Dermis microvascular lymphatic vessel endothelial cell (primary cell): ENCODE measurements around the gene CCIN. TPM values are rescaled to one million over a fixed set of nuclear protein-coding genes. Genes with fewer than 3 reads are reported as not detected.

Experiments used
- DNase-seq, 2 donors: peaks; one replicate each; pipeline versions ENCODE4 v3.0.0 to v3.0.0-alpha.2; 2010; ENCODE audit warnings: low read depth in 2 of 2
- total RNA-seq: library from RNA; depleted of rRNA; stranded (reverse); fragments of >200 nt; gene quantifications from 2 replicates; pipeline ENCODE4 v1.2.1, GENCODE V29; 2014

CCIN gene
- total RNA-seq, 1 donor from 2014 or later, result 0.13 TPM

DNA sequence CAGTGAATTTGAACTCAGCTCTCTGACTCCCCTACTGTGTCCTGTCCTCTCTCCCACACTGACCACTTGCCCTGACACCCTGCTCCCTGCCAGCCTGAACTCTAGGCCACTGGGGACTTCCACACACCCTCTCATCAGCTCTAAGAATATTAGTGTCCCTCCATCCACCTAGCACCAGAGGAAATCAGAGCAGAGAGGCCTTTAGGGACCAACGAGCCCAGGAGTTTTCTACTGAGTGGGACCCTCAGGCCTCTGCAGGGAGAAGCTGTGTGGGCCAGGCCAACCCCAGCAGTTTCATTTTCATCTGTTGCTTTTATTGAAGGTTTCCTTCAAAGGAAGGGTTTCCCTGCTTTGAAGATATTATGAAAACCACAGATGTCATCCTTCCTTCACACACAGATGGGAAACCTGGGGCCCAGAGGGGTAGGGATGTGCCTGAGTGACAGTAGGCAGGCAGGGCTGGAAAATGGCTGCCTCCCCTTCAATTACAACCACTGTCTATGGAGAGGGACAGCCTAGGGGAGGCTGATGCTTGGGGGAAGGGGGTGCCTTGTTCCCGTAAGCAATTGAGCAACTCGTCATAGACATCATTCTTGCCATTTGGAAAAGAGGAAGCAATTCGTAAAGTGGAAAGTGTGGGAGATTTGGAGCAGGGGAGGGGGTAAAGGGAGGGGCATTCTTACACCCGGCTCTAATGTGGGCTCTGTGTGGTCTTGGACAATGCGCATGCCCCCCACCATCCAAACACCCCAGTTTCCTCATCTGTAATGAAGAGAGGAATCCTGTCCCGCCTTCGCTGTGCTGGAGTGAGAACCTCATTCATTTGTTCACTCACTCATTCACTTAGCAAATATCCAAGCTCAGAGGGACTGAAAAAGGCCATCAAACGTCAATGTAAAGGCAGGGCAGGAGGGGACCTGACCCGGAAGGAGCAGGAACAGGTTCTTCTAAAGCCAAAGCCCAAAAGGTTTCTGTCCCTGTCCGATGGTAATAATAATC is 28.8 kb upstream of the CCIN start:
- no peak for DNase-seq

DNA sequence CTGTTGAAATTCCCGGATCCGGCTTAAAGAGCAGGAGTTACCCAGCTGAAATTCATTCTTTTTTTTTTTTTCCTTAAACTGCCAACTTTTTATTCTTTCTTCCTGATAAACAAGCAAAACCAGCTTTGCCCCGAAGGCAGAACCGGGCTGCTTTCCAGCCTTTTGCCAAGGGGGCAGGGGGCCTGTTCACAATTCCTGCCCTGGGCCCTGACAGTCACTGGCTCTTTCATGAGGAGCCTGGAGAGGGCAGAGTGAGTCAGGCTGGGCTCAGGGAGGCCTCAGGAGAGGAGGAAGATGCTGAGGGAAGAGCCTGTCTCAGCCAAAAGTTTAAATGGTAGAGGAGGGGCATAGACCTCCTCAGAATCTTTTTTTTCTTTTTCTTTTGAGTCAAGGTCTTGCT is 27.9 kb upstream of the CCIN start:
- peak in 1 of 2 donors; percentile 24 for DNase-seq

DNA sequence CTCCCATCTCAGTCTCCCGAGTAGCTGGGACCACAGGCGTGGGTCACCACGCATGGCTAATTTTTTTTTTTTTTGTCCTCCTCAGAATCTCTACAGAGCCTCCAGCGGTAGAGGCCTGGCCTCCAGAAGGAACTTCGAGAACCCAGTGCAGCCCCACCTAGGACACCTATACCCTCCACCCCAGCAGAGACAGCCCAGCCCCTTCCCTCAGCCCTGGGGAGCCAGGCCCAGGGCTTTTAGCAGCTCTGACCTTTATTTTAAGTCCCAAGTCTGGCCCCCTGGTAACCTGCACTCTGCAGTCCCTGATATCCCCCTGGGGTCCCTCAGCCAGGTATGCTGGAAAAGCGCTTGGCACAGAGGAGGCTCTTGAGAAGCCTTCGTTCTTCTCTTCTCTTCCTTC is 27.4 kb upstream of the CCIN start:
- DNase-seq, result no peak

DNA sequence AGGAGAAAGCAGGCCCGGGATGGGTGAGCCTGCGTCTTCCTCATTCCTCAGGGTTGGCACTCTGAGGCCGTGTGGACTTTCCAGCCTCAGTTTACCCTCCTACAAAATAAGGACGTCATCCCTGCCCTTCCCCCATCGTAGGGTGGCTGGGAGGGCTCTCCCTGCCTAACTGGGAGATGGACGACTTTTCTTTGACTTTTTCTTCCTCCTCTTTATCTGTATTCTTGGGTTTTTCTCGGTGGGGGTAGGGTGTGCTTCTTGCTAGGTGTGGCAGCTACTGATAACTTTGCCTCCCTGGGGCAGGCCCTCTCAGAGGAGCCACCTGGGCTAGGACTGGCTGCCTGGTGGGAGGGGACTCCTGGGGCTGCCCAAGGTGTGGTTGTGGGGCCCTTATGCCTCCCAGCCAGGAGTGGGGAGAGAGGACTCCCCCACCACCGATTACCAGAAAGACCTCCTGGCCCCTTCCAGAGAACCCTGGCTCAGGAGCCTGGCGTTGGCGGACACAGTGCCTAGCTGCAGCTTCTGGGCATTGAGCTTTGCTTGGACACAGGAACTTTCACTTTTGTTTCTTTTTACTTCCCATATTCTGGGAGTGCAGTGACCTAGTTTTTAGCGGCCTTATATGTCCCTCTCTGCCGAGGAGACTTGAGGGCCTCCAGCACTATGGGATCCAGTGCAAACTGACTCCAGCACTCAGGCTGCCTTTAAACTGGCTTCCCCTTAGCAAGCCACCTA is 26.5 kb upstream of the CCIN start:
- DNase-seq, result no peak

DNA sequence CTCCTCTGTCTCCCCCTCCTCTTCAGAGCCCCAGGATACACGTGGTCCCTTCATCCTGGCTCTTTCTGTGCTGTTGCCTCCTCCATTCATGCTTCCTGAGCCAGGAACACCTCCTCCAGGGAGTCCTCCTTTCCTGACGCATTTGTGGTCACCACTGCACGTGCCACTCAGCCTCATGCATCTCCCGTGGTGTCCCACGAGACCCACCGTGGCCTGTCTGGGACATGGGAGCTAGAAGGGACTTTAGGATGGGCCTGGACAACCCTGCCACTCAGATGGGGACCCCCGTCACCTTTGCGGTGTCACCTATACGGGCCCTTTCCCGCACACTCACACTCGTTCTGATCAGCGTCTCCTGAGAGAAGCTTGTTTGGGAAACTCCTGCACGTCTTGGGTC is 25.9 kb upstream of the CCIN start:
- DNase-seq, result no peak

DNA sequence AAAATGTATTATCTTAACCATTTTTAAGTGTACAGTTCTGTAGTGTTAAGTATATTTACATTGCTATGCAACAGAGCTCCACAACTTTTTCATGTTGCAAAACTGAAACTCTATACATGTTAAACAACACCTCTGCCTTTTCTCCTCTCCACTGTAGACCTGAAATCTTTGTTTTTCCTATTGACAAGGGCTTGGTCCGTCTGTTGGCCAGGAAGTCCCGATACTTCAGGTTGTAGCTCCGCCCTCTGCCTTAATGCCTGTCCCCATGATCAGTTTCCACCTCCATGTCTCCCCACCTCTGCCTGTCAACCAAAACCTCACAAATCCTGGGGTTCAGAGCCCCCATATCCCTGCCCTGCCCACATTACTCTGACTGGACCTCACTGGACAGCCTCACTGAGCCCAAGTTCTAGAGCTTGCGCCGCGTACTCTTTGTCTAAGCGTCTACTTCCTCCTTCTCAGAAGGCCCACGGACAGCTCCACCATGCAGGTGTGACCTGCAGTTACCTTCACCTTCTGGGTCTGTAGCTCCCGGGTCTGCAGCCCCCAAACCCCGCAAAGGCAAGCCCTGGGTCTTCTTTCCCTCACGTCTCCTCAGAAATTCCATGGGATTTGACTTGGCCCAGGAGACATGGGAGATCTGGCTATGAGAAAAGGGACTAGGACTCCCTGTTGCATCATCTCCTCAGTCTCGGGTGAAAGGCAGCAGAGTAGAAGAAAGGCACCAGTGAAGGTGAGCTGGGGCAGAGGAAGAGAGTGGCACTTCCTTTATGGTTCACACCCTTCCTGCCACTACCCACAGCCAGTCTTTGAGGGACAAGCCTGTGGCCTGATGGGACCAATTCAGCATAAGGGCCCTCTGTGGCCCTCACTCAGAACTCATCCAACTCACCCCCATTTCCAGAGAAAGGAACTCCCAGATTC is 24.6 kb upstream of the CCIN start:
- no peak for DNase-seq

DNA sequence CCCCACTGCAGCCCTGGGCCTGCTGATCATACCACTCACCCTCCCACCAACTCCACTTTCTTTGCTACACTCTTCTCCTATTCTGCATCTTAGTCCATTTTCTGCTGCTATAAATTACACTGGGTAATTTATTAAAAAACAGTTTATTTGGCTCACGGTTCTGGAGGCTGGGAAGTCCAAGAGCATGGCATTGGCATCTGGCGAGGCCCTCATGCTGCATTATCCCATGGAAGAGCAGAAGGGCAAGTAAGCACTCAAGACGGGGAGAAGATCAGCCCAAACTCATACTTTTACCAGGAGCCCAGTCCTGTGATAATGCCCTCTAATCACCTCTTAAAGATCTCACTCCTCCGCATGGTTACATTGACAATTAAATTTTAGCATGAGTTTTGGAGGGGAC is 23.2 kb upstream of the CCIN start:
- no peak for DNase-seq

DNA sequence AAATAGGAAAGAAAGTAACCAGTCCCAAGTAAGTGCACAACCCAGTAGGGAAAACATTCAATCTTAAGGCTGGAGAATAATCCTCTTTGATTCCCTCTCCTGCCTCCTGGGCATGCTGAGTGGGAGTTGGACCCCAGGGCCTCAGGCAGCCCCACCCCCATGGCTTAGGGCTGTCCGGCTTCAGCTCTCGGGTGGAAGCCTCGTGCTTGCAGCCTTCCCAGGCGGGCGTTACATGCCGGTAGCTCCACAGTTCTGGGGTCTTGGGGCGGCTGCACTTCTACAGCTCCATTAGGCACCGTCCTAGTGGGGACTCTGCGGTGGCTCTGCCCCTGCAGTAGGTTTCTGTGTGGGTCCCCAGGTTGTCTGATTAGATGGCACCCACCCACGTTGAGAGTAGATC is 22.5 kb upstream of the CCIN start:
- DNase-seq, result no peak

DNA sequence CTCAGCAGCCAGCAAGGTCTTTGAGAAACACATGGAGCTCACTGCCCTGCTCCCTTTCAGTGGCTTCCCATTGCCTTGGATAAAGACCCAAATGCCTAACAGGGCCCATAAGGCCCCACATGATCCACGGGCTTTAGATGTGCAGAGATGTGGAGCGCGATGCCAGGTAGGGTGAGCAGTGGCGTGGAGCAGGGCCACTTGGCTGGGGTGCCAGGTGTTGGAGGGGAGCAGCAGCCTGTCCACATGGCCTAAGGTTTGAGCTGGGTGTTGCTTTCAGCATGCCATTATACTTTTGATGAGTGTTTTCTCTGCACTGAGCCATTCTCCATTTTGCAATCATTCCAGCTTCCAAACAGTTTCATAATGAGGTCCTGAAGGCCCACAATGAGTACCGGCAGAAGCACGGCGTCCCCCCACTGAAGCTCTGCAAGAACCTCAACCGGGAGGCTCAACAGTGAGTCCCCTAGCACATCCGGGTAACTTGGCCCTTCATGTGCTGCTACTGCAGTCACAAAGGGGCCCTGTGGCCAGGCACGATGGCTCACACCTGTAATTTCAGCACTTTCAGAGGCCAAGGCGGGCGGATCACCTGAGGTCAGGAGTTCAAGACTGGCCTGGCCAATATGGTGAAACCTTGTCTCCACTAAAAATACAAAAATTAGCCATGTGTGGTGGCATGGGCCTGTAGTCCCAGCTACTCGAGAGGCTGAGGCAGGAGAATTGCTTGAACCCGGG is 21.6 kb upstream of the CCIN start:
- DNase-seq, result no peak

DNA sequence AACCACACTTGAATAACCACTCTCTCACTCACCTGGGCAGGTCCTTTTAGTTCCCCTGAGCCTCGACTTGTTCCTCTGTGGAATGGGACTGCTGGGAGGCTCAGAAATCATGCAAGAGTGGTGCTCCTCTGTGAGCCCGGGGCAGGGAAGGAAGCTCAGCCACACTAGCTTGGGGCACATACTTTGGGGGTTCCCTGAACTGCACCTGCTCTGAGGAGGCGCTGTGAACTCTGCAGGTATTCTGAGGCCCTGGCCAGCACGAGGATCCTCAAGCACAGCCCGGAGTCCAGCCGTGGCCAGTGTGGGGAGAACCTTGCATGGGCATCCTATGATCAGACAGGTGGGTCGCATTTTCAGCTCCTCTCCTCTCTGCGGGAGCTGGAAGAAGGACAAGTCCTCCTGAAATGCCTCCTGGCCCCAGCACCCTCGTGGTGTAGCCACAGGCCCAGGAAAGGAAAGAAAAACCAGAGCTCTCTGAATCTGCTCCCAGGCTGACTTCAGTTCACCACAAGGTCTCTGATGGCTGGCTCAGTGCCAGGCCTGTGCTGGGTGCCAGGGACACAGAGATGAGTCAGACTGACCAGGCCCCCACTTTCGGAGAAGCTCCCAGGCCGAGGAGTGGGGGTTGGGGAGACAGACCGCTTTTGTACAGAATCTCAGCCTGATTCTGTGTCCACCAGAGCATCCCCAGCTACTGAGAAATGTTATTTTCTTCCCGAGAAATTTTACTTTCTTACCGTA is 20.7 kb upstream of the CCIN start:
- DNase-seq, result peak; percentile 74 to 91

DNA sequence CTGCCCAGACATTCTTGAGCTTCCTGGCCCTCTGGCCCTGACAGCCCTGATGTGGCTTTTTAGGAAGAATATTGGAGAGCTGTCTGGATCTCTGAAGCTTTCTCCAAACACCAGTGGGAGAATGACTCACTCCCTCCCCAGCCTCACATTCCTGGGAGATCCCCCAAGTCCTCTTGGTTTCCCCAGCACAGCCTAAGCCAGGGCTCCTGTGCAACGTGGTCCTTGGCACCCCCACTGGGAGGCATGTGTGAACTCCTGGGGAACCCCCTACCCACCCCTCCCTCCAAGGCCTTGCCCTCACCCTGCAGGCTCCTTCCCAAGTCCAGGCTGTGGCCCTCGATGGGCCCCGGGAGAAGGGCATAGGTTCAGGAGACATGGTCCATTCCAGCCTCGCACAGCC is 20.0 kb upstream of the CCIN start:
- peak in 1 of 2 donors; percentile 55 for DNase-seq

DNA sequence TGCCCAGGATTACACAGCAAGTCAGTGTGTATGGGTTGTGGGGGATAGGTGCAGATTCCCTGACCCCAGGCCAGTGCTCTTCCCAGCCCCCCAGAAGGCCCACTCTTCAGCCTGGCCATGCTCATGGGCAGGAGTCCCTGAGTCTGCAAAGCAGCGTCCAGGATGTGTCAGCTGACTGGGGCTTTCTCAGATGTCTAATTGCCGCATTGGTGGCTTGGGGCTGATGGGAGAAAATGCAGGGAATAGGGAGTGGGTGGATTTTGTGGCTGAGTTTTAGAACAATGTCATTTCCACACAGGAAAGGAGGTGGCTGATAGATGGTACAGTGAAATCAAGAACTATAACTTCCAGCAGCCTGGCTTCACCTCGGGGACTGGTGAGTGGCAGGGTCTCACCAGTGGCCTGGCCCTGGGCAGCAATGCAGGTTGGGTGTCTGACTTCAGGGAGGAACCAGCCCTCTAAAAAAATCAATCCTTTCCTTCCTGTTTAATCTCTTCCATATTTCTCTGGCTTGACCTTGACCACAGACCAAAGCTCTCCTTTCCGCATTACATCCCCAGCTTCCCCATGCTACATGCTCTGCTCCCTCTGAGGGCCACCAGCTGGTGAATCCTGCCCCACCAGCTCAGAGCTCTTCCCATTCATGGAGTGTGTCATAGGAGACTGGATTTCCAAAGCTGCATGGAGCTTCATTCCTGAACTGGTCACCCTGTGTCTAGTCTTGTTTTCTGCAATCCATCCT is 18.4 kb upstream of the CCIN start:
- DNase-seq, result peak in 1 of 2 donors; percentile 51

DNA sequence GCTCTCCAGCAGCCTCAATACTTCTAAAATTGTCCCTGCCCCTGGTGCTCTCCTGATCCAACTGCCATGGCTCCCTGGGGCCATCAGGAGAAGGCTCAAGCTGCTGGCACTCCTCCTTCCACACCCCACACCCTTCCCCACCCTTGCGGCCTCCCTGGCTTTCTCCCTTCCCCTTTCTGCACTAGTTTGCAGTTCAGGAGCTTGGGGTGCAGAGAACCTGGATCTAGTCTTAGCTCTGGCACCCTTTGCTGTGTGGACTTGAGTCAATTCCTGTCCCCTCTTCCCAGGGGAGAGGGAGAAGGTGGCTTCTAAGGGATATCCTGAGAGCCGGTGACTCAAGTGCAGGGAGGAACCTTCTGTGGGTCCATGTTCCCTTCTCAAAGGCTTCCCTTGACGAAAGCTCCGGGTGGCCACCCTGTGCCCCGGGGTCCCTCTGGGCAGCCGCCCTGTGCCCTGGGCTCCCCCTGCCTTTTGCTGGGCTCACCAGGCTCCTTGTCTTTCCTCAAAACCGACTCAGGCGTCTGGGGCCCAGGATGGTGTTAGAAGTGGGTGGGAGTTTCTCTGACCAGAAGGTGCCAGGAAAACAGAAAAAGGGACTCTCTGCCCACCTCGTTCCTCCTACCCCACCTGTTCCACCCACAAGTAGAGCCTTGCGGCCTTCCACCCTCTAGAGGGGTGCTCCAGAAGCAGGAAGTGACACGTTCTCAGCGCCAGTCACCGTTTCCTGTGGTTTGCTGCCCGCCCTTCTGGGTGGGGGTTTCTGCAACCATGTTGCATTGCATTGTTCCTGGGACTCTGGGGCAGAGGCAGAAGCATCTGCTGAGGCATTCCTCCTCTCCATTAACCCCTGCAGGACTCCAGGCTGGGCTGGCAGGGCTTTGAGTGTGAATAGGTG is 17.6 kb upstream of the CCIN start:
- peak; percentile 60 to 86 for DNase-seq

DNA sequence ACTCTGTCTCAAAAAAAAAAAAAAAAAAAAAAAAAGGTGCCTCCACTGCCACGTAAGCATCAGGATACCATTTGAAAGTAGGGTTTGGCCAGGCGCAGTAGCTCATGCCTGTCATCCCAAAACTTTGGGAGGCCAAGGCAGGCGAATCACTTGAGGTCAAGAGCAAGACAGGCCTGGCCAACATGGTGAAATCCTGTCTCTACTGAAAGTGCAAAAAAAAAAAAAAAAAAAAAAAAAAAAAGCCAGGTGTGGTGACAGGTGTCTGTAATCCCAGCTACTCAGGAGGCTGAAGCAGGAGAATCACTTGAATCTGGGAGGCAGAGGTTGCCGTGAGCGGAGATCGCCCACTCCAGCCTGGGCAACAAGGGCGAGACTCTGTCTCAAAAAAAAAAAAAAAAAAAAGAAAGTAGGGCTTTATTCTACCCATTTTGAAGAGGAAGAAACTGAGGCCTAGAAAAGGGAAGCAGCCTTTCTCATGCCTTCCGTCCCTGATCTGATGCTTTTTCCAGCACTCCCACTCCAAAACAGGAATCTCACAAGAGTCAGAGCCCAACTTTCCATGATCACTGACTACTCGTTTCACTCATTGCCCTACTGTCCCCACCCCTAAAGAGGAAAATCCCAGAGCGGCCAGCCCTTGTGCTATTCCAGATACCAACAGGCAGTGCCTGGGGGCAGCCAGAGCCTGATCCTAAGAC is 16.3 kb upstream of the CCIN start:
- peak in 1 of 2 donors; percentile 68 for DNase-seq

DNA sequence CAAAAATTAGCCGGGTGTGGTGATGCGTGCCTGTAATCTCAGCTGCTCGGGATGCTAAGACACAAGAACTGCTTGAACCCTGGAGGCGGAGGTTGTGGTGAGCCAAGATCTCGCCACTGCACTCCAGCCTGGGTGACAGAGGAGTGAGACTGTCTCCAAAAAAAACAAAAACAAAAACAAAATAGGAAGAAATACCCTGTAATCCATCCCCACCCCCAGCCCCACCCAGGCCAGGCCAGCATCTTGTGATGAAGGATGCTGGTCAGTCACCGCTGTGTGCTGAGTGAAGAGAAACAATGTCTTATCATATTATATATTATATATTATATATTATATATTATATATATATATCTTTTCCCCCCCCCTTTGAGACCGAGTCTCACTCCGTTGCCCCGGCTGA is 15.4 kb upstream of the CCIN start:
- DNase-seq, result no peak

DNA sequence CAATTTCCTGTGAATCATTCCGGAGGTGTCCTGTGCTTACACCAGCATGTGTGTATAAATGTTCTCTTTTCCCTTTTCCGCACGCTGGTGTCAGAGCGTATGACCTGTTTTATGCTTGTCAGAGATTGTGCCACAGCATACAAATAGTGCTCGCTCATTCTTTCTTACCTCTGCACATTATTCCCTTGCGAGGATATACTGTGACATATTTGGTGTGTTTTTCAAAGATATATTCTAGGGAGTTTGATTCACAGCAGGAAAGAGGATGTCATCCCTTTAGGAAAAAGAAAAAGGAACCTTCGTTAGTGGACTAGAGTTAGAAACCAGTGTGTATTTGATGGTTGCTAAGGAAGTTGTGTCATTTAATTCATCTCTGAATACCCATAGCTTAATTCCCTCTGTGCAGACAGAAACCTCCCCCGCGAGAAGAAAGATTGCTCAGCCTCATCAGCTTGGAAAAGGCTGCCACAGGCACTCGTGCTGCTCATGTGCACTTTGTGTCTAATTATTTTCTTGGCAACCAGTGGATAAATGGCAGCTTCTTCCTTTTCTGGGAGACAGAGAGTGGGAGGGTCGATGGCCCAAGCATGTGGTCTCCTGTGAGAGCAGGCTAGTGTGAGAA is 14.7 kb upstream of the CCIN start:
- peak; percentile 90 to 96 for DNase-seq

DNA sequence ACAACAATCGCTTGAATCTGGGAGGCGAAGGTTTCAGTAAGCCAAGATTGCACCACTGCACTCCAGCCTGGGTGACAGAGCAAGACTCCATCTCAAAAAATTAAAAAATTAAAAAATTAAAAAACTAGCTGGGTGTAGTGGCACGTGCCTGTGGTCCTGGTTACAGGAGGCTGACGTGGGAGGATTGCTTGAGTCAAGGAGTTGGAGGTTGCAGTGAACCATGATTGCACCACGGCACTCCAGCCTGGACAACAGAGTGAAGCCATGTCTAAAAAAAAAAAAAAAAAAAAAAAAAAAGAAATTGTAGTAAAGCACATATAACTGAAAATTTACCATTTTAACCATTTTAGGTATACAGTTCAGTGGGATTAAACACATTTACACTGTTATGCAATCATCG is 13.1 kb upstream of the CCIN start:
- no peak for DNase-seq
